H1 (cell line): Measurements from ENCODE around the gene ZNF541. TPM values are rescaled to one million over a fixed set of nuclear protein-coding genes. Genes with fewer than 3 reads are reported as not detected.

ENCODE experiments used
- CTCF ChIA-PET: fragments of 300-600 bp; sonication (Branson Sonifier 250); formaldehyde crosslinking; loops from one replicate; lab custom pipeline; 2021; ENCODE audit not compliant: partially characterized antibody; lab: Charles Lee
- POLR2A ChIA-PET: fragments of 300-600 bp; sonication (Branson Sonifier 250); formaldehyde crosslinking; loops from one replicate; lab custom pipeline; 2021; ENCODE audit warnings: inconsistent platforms; ENCODE audit not compliant: partially characterized antibody; lab: Charles Lee
- DNase-seq, 2 experiments: peaks; one replicate each; pipeline versions ENCODE4 v3.0.0 to v3.0.0-alpha.2; 2010 to 2022; ENCODE audit warnings: low spot score in 2 of 2, low read depth in 1 of 2, mixed read lengths in 1 of 2
- FAIRE-seq: peaks from 2 replicates; lab custom pipeline; 2011; peaks lifted over from hg19 to GRCh38; lab: Jason Lieb, UNC
- H2AFZ ChIP-seq: 2 replicates; pipeline ENCODE4 v1.8.1; 2012; ENCODE audit warnings: low read length, inconsistent platforms
- H2AK5ac ChIP-seq: 2 replicates; pipeline ENCODE4 v1.6.1; 2013; ENCODE audit warnings: low read depth, low read length
- H2BK120ac ChIP-seq: replicated peaks from 2 replicates; pipeline ENCODE3; 2013; ENCODE audit warnings: low read depth, low read length, inconsistent platforms
- H2BK12ac ChIP-seq: 2 replicates; pipeline ENCODE4 v1.6.1; 2013; ENCODE audit warnings: low read depth, low read length
- H2BK15ac ChIP-seq: 2 replicates; pipeline ENCODE4 v1.6.1; 2013; ENCODE audit warnings: low read length
- H2BK20ac ChIP-seq: 2 replicates; pipeline ENCODE4 v1.6.1; 2013; ENCODE audit warnings: low read length
- H2BK5ac ChIP-seq: 2 replicates; pipeline ENCODE4 v1.6.1; 2013; ENCODE audit warnings: low read depth, low read length
- H3K14ac ChIP-seq: 2 replicates; pipeline ENCODE4 v1.6.1; 2013; ENCODE audit warnings: inconsistent platforms; ENCODE audit not compliant: insufficient read length
- H3K18ac ChIP-seq: 2 replicates; pipeline ENCODE4 v1.6.1; 2013; ENCODE audit warnings: low read length; ENCODE audit errors: extremely low read depth
- H3K23ac ChIP-seq: 2 replicates; pipeline ENCODE4 v1.6.1; 2013; ENCODE audit warnings: inconsistent platforms; ENCODE audit not compliant: insufficient read length
- H3K23me2 ChIP-seq: 2 replicates; pipeline ENCODE4 v1.6.1; 2013; ENCODE audit warnings: low read depth, low read length
- H3K27ac ChIP-seq: 2 replicates; pipeline ENCODE4 v1.6.1; 2011; ENCODE audit warnings: low read depth, low read length, inconsistent platforms
- H3K27me3 ChIP-seq, 4 experiments: replicated peaks in 1 of 4; 1 replicate in 1 of 4; 2 replicates in 3 of 4; pipeline versions ENCODE4 v1.6.1 to v1.8.1; 2011 to 2013; ENCODE audit warnings: low read length in 3 of 4, mild to moderate bottlenecking in 3 of 4, inconsistent platforms in 2 of 4, mixed read lengths in 2 of 4, moderate library complexity in 1 of 4; ENCODE audit not compliant: control insufficient read depth in 3 of 4, insufficient read depth in 3 of 4; ENCODE audit errors: extremely low read depth in 1 of 4
- H3K36me3 ChIP-seq, 4 experiments: 2 replicates each; pipeline versions ENCODE4 v1.6.1 to v1.8.1; 2011 to 2013; ENCODE audit warnings: mild to moderate bottlenecking in 4 of 4, low read length in 3 of 4, moderate library complexity in 2 of 4, control low read depth in 1 of 4, inconsistent platforms in 1 of 4; ENCODE audit not compliant: insufficient read depth in 4 of 4, control insufficient read depth in 2 of 4
- H3K4ac ChIP-seq: replicated peaks from 2 replicates; pipeline ENCODE3; 2013; ENCODE audit warnings: low read length, low read depth, mixed read lengths, inconsistent platforms; ENCODE audit not compliant: insufficient read length
- H3K4me1 ChIP-seq, 4 experiments: replicated peaks in 1 of 4; 1 replicate in 1 of 4; 2 replicates in 3 of 4; pipeline versions ENCODE4 v1.6.1 to v1.8.1; 2011 to 2013; ENCODE audit warnings: low read length in 3 of 4, inconsistent platforms in 2 of 4, mixed read lengths in 1 of 4; ENCODE audit not compliant: insufficient read depth in 4 of 4, control insufficient read depth in 3 of 4
- H3K4me2 ChIP-seq, 2 experiments: 2 replicates each; pipeline versions ENCODE4 v1.6.1 to v1.8.1; 2011 to 2013; ENCODE audit warnings: low read depth in 2 of 2, low read length in 2 of 2, control low read depth in 1 of 2, inconsistent platforms in 1 of 2, mild to moderate bottlenecking in 1 of 2; ENCODE audit not compliant: insufficient read depth in 1 of 2
- H3K4me3 ChIP-seq, 4 experiments: fragments of 200-600, 300-600 bp in 1 of 4; sonication (generic), shearing (Covaris generic), sonication (Bioruptor Twin) in 1 of 4; 2 replicates each; pipeline versions ENCODE4 v1.5.1 to v1.8.1; 2011 to 2016; ENCODE audit warnings: low read length in 4 of 4, low read depth in 3 of 4, control low read depth in 2 of 4, inconsistent platforms in 2 of 4, mild to moderate bottlenecking in 2 of 4, mixed read lengths in 1 of 4, moderate library complexity in 1 of 4; ENCODE audit not compliant: insufficient read depth in 2 of 4; ENCODE audit errors: extremely low read depth in 1 of 4
- H3K56ac ChIP-seq: replicated peaks from 2 replicates; pipeline ENCODE3; 2013; ENCODE audit warnings: low read depth, mild to moderate bottlenecking, mixed read lengths, low read length, inconsistent platforms; ENCODE audit not compliant: insufficient read length
- H3K79me1 ChIP-seq: 2 replicates; pipeline ENCODE4 v1.6.1; 2013; ENCODE audit warnings: low read depth, low read length, control low read depth
- H3K79me2 ChIP-seq, 2 experiments: 2 replicates each; pipeline versions ENCODE4 v1.6.1 to v1.8.1; 2012 to 2013; ENCODE audit warnings: low read length in 2 of 2, mild to moderate bottlenecking in 2 of 2, inconsistent platforms in 1 of 2; ENCODE audit not compliant: insufficient read depth in 2 of 2, control insufficient read depth in 1 of 2
- H3K9ac ChIP-seq, 4 experiments: replicated peaks in 1 of 4; 1 replicate in 1 of 4; 2 replicates in 3 of 4; pipeline versions ENCODE4 v1.6.1 to v1.8.1; 2011 to 2013; ENCODE audit warnings: low read depth in 3 of 4, low read length in 3 of 4, control low read depth in 2 of 4, mild to moderate bottlenecking in 2 of 4, moderate library complexity in 2 of 4, inconsistent platforms in 1 of 4; ENCODE audit errors: extremely low read depth in 1 of 4
- H3K9me3 ChIP-seq, 2 experiments: 2 replicates each; pipeline versions ENCODE4 v1.6.1 to v1.8.1; 2012 to 2013; ENCODE audit warnings: mild to moderate bottlenecking in 2 of 2, moderate library complexity in 2 of 2, control low read depth in 1 of 2, inconsistent platforms in 1 of 2, low read depth in 1 of 2, low read length in 1 of 2, mixed read lengths in 1 of 2; ENCODE audit not compliant: insufficient read depth in 2 of 2
- H4K20me1 ChIP-seq, 2 experiments: replicated peaks in 1 of 2; 2 replicates each; pipeline versions ENCODE3 to v1.8.1; 2011 to 2013; ENCODE audit warnings: inconsistent platforms in 2 of 2, low read length in 2 of 2, mild to moderate bottlenecking in 1 of 2; ENCODE audit not compliant: insufficient read depth in 2 of 2, control insufficient read depth in 1 of 2
- H4K5ac ChIP-seq: 2 replicates; pipeline ENCODE4 v1.6.1; 2013; ENCODE audit warnings: low read length, low read depth, mixed read lengths, inconsistent platforms; ENCODE audit not compliant: insufficient read length
- H4K8ac ChIP-seq: 2 replicates; pipeline ENCODE4 v1.8.0; 2013; ENCODE audit warnings: mild to moderate bottlenecking, moderate library complexity, low read length, inconsistent platforms; ENCODE audit not compliant: insufficient read depth; ENCODE audit errors: extremely low read depth
- H4K91ac ChIP-seq: replicated peaks from 2 replicates; pipeline ENCODE3; 2013; ENCODE audit warnings: low read length, mixed read lengths, inconsistent platforms; ENCODE audit not compliant: insufficient read length
- ATF2 ChIP-seq: IDR thresholded peaks from 2 replicates; pipeline ENCODE4 v1.6.1; 2012; ENCODE audit warnings: low read length, inconsistent platforms
- CBX8 ChIP-seq: fragments of 300-800, 300-1000 bp; sonication (generic); IDR thresholded peaks from 2 replicates; pipeline ENCODE4 v1.7.1; 2016; ENCODE audit warnings: low read depth, low read length, borderline replicate concordance
- CTBP2 ChIP-seq: IDR thresholded peaks from 2 replicates; pipeline ENCODE4 v1.7.0; 2011; ENCODE audit warnings: borderline replicate concordance, mild to moderate bottlenecking, moderate library complexity, mixed read lengths, low read length; ENCODE audit not compliant: insufficient read depth, insufficient read length
- GTF2F1 ChIP-seq: IDR thresholded peaks from 2 replicates; pipeline ENCODE4 v1.6.1; 2012; ENCODE audit warnings: low read depth, low read length, improper control_type of control experiment, borderline replicate concordance
- NRF1 ChIP-seq: IDR thresholded peaks from 2 replicates; pipeline ENCODE4 v1.6.1; 2011; ENCODE audit warnings: mild to moderate bottlenecking, low read depth, low read length, improper control_type of control experiment
- RBBP5 ChIP-seq: IDR thresholded peaks from 2 replicates; pipeline ENCODE4 v1.7.1; 2012; ENCODE audit warnings: low read depth, mild to moderate bottlenecking, inconsistent platforms, low read length, moderate library complexity, borderline replicate concordance
- SP1 ChIP-seq: IDR thresholded peaks from 2 replicates; pipeline ENCODE4 v1.6.1; 2011; ENCODE audit warnings: low read depth, low read length
- SP2 ChIP-seq: IDR thresholded peaks from 2 replicates; pipeline ENCODE4 v1.6.1; 2012; ENCODE audit warnings: mild to moderate bottlenecking, low read length, inconsistent platforms
- TEAD4 ChIP-seq: IDR thresholded peaks from 2 replicates; pipeline ENCODE4 v1.6.1; 2012; ENCODE audit warnings: low read depth, low read length, inconsistent platforms, mixed read lengths
- WGBS, 2 experiments: shearing (Covaris generic) in 1 of 2; methylation state at CpG; one replicate each; pipeline versions ENCODE4 v1.1.6 to v1.1.7; 2013 to 2015; ENCODE audit warnings: low lambda C conversion rate in 2 of 2, mixed read lengths in 2 of 2, inconsistent platforms in 1 of 2, low coverage in 1 of 2, missing lambda C conversion rate in 1 of 2; ENCODE audit not compliant: insufficient replicate concordance in 2 of 2, insufficient coverage in 1 of 2, insufficient read length in 1 of 2; ENCODE audit errors: extremely low coverage in 1 of 2, missing lambda C conversion rate in 1 of 2; 5-methylcytosine and 5-hydroxymethylcytosine counted together
- polyA plus RNA-seq, 7 experiments: library from polyadenylated mRNA; depleted of rRNA in 3 of 7; stranded (reverse) in 5 of 7; unstranded in 2 of 7; fragments of >200 nt in 5 of 7; fragments of 200-250 nt in 2 of 7; gene quantifications; 1 replicate in 5 of 7; 2 replicates in 1 of 7; 4 replicates in 1 of 7; pipeline versions ENCODE4 v1.2.1 to v1.2.3, GENCODE V29; 2011 to 2013; ENCODE audit warnings: missing spikeins in 2 of 7, mixed read lengths in 2 of 7
- total RNA-seq: library from RNA; stranded (reverse); fragmentation: NEBNext Ultra II Directional; extraction: Animal tissue kit (Norgen Biotek cat#: 25700); gene quantifications from 2 replicates; pipeline ENCODE4 v1.2.1, GENCODE V29; 2021

The ZNF541 gene
- total and polyA plus RNA-seq, 2 of the 8 experiments (the other 6 are each of a cell fraction or from before 2014, with no cell fraction given) = 0.05 TPM; not detected in 1

GRCh38 chr19:47601180-47601904, 28.4 kb upstream of the ZNF541 start:
- Histone ChIP-seq H3K4me1 (peaks cover 0 to 6% (median 4%) of the 10 kb centered on the region in 4 experiments; a peak in 6 of 7 replicates), H3K23ac (no peak overlapping the region), H3K56ac (no peak overlapping the region), H3K79me2 (no peaks in the 10 kb centered on the region), H3K14ac (no peak overlapping the region), H4K8ac (no peak overlapping the region), H2BK15ac (no peak overlapping the region), H4K5ac (no peak overlapping the region), H3K27me3 (no peaks in the 10 kb centered on the region), H3K4me2 (peak overlapping the region; percentile 78 to 81), H2AK5ac (0 out of 2 replicates have a peak overlapping the region, but pooled peaks have one; percentile 46), H3K4ac (no peak overlapping the region), H4K20me1 (no peaks in the 10 kb centered on the region)
- ChIA-PET CTCF (interaction anchor here (0.8 to 1.5 kb wide), 6 partner anchors 10 to 355 kb away, joined by 3 to 5 read pairs (median 3); no protein-coding TSS in a partner anchor), POLR2A (interaction anchor here (1.0 to 5.0 kb wide), 4 partner anchors 11 to 173 kb away, joined by 3 to 57 read pairs (median 13); no protein-coding TSS in a partner anchor)
- DNase-seq = no peak
- whole genome bisulfite sequencing, 2 experiments = 87% methylated on average over 17 of the region's 17 CpGs; no CpG with 5 or more reads in 1 of the 2 experiments
- no peak for TF ChIP-seq ATF2
- no peak for TF ChIP-seq RBBP5
- no peak for TF ChIP-seq GTF2F1
- no peak for TF ChIP-seq TEAD4
- TF ChIP-seq NRF1 = no peak
- TF ChIP-seq SP1 = no peak
- no peak for TF ChIP-seq CBX8
- no peak for TF ChIP-seq SP2
- no peak for TF ChIP-seq CTBP2
- TF ChIP-seq, all 59 proteins: peak for 0
- no peak for FAIRE-seq
- Histone ChIP-seq H3K79me1 (no peaks in the 10 kb centered on the region), H4K91ac (no peak overlapping the region), H3K23me2 (peaks cover 10% of the 10 kb centered on the region; the same call in 1 of the 2 replicates), H2AFZ (no peak overlapping the region), H2BK20ac (no peak overlapping the region), H3K27ac (no peak overlapping the region), H2BK120ac (no peak overlapping the region), H3K4me3 (peak overlapping the region in 3 of 4 experiments; percentile 61 to 71 (median 69); a peak in 5 of 8 replicates), H3K9me3 (no peaks in the 10 kb centered on the region), H3K36me3 (no peaks in the 10 kb centered on the region), H3K9ac (no peak overlapping the region), H2BK5ac (no peak overlapping the region; the same call in 1 of the 2 replicates), H3K18ac (no peak overlapping the region), H2BK12ac (no peak overlapping the region)
